Measurements from ENCODE around the gene RNF20. TPM values are rescaled to one million over a fixed set of nuclear protein-coding genes. Genes with fewer than 3 reads are reported as not detected.

RNF20 gene
- total and polyA plus RNA-seq, 2 of the 4 experiments (the other 2 are of a cell fraction), result 13.7 to 21.3 TPM

GRCh38 chr9:101512116-101512515 lies 21.5 kb upstream of the RNF20 start:
- peak overlapping the region; percentile 75 for H2AFZ ChIP-seq (replicated peaks; ENCODE audit: low read length, poor library complexity)
- in situ Hi-C loops (cut with MboI; ENCODE audit: low sequenced_read_pairs), result no loop called here
- H3K27ac ChIP-seq (ENCODE audit: insufficient read depth, low read length), result no peak overlapping the region
- H2BK20ac ChIP-seq (ENCODE audit: low read depth, low read length), result peak overlapping the region; percentile 19
- peaks cover 12% of the 10 kb centered on the region for H3K4me1 ChIP-seq (ENCODE audit: control insufficient read depth, insufficient read depth, low read length)
- TF ChIP-seq POLR2A (IDR thresholded peaks at IDR 0.05; ENCODE audit: low read depth, low read length) (no peak), SMC3 (IDR thresholded peaks at IDR 0.05; ENCODE audit: low read depth, low read length) (no peak), BHLHE40 (IDR thresholded peaks at IDR 0.05; ENCODE audit: low read depth, low read length) (no peak)
- H2BK15ac ChIP-seq (ENCODE audit: low read depth, low read length), result peak overlapping the region; percentile 83; the same call in 2 of the 3 replicates
- 69% methylated on average over 3 of the region's 3 CpGs; no CpG with 5 or more reads in 1 of the 2 experiments for WGBS, 2 experiments (ENCODE audit: extremely low coverage in 2 of 2, insufficient read length in 1 of 2)
- DNase-seq (no peak), ATAC-seq (ENCODE audit: low read depth) (no peak; the same call in 1 of the 2 replicates)
- no peaks in the 10 kb centered on the region for H3K9me3 ChIP-seq (ENCODE audit: control insufficient read depth, insufficient read depth, low read length)
- H3K56ac ChIP-seq (ENCODE audit: extremely low read depth, insufficient read depth, low read length), result no peak overlapping the region
- no peak overlapping the region for H3K4me3 ChIP-seq (ENCODE audit: insufficient read depth, low read depth, low read length)
- no peak overlapping the region for H3K4me2 ChIP-seq (ENCODE audit: low read depth, low read length)
- no peaks in the 10 kb centered on the region for H3K27me3 ChIP-seq (ENCODE audit: control insufficient read depth, insufficient read depth, low read length)
- no peak overlapping the region; the same call in 1 of the 2 replicates for H3K23ac ChIP-seq (ENCODE audit: low read depth, low read length)
- no peaks in the 10 kb centered on the region for H3K79me1 ChIP-seq (ENCODE audit: low read depth in 1 of 2, low read length in 2 of 2)
- H4K8ac ChIP-seq (ENCODE audit: low read depth in 2 of 2, low read length in 2 of 2), result peak overlapping the region in 1 of 2 experiments; percentile 14; a peak in 1 of 4 replicates
- no peak overlapping the region for H3K9ac ChIP-seq (ENCODE audit: low read depth, low read length)
- H3K9me1 ChIP-seq (ENCODE audit: insufficient read depth, low read length), result peaks cover 10% of the 10 kb centered on the region
- POLR2A ChIA-PET (ENCODE audit: unreplicated experiment), result no interaction called here
- H3K4ac ChIP-seq (ENCODE audit: low read depth, low read length), result peak overlapping the region; percentile 51; the same call in 1 of the 2 replicates
- H3K14ac ChIP-seq (replicated peaks; ENCODE audit: low read depth, low read length), result peak overlapping the region; percentile 16; the same call in 1 of the 2 replicates
- no TSS peak for BruUV-seq (replicated peaks)
- H4K91ac ChIP-seq (ENCODE audit: insufficient read depth, low read depth, low read length), result peak overlapping the region; percentile 47; the same call in 1 of the 2 replicates
- H2BK5ac ChIP-seq (ENCODE audit: low read depth, low read length, poor library complexity, severe bottlenecking), result peak overlapping the region; percentile 12
- dilution Hi-C loops (cut with HindIII; ENCODE audit: low sequenced_read_pairs, unreplicated experiment), result no loop called here
- no peak overlapping the region for H2AK5ac ChIP-seq (ENCODE audit: low read depth, low read length)
- H4K5ac ChIP-seq (ENCODE audit: low read depth, low read length), result no peak overlapping the region
- no peak overlapping the region for H2AK9ac ChIP-seq (replicated peaks; ENCODE audit: low read depth, low read length, poor library complexity)
- peak overlapping the region; percentile 37; the same call in 1 of the 2 replicates for H3K18ac ChIP-seq (ENCODE audit: low read depth, low read length)
- intact Hi-C loops (cut with micrococcal nuclease), result no loop called here
- H3K36me3 ChIP-seq (ENCODE audit: control insufficient read depth, insufficient read depth, low read length), result no peaks in the 10 kb centered on the region
- H4K20me1 ChIP-seq (ENCODE audit: insufficient read depth, low read length), result no peaks in the 10 kb centered on the region; the same call in 1 of the 2 replicates
- CTCF ChIA-PET, result no interaction called here
- peak overlapping the region; percentile 70 for H2BK120ac ChIP-seq (ENCODE audit: low read depth, low read length)

Data from IMR-90 (cell line).